D341Med (cell line): ENCODE data around the gene PPTC7.
"Not testable (repeated sequence)": the region's sequence is repeated elsewhere in the genome, so short reads cannot be mapped to it uniquely, and the experiment has no call there.

Source experiments
- DNase-seq: peaks from one replicate; pipeline ENCODE4 v3.0.0; 2012; ENCODE audit warnings: low spot score

PPTC7 gene

GRCh38 chr12:110583137-110584059, at the start of gene PPTC7:
TSS of gene PPTC7 (minus strand) at chr12:110583318. CDS start at chr12:110583031, 287 bp downstream.
- peak; percentile 98 for DNase-seq

- no peak for DNase-seq
Observed at GRCh38 chr12:110627500-110628195, 44.5 kb upstream of the PPTC7 start.

GRCh38 chr12:110622582-110622981, 39.5 kb upstream of the PPTC7 start:
- DNase-seq: no peak

GRCh38 chr12:110619534-110619953, 36.4 kb upstream of the PPTC7 start:
- DNase-seq: no peak

GRCh38 chr12:110616471-110617115, 33.5 kb upstream of the PPTC7 start:
- no peak for DNase-seq

GRCh38 chr12:110615171-110615570, 32.1 kb upstream of the PPTC7 start:
- DNase-seq: no peak

- DNase-seq: peak; percentile 99
Observed at GRCh38 chr12:110613771-110614684, 30.9 kb upstream of the PPTC7 start, which contains the start of gene TCTN1. TSS of gene TCTN1 (plus strand) at chr12:110614129. CDS start at chr12:110614183, 54 bp downstream.

- DNase-seq: no peak
Observed at GRCh38 chr12:110613071-110613770, 30.1 kb upstream of the PPTC7 start.

GRCh38 chr12:110606253-110606611, 23.1 kb upstream of the PPTC7 start:
- DNase-seq: no peak

- DNase-seq: peak; percentile 75
Observed at GRCh38 chr12:110602085-110602814, 19.1 kb upstream of the PPTC7 start.

- peak; percentile 34 for DNase-seq
Observed at GRCh38 chr12:110600254-110600653, 17.1 kb upstream of the PPTC7 start.

GRCh38 chr12:110599334-110599733, 16.2 kb upstream of the PPTC7 start:
- no peak for DNase-seq

GRCh38 chr12:110597885-110598284, 14.8 kb upstream of the PPTC7 start:
- DNase-seq: no peak

GRCh38 chr12:110592919-110593318, 9.8 kb upstream of the PPTC7 start:
- DNase-seq: not testable (repeated sequence)

GRCh38 chr12:110592078-110592477, 9.0 kb upstream of the PPTC7 start:
- DNase-seq: no peak

- no peak for DNase-seq
Observed at GRCh38 chr12:110591451-110592051, 8.4 kb upstream of the PPTC7 start.

GRCh38 chr12:110590806-110591326, 7.7 kb upstream of the PPTC7 start:
- no peak for DNase-seq

GRCh38 chr12:110590059-110590458, 6.9 kb upstream of the PPTC7 start:
- no peak for DNase-seq

GRCh38 chr12:110587102-110587501, 4.0 kb upstream of the PPTC7 start:
- not testable (repeated sequence) for DNase-seq
